Activated effector memory CD4-positive, alpha-beta T cell treated with Interleukin-2 at 50 U/mL for 16 hours (primary cell): ENCODE results near the gene SIAH2.

Source experiments
- DNase-seq: peaks from one replicate; pipeline ENCODE4 v3.0.0-alpha.2; 2020

Gene SIAH2

DNA sequence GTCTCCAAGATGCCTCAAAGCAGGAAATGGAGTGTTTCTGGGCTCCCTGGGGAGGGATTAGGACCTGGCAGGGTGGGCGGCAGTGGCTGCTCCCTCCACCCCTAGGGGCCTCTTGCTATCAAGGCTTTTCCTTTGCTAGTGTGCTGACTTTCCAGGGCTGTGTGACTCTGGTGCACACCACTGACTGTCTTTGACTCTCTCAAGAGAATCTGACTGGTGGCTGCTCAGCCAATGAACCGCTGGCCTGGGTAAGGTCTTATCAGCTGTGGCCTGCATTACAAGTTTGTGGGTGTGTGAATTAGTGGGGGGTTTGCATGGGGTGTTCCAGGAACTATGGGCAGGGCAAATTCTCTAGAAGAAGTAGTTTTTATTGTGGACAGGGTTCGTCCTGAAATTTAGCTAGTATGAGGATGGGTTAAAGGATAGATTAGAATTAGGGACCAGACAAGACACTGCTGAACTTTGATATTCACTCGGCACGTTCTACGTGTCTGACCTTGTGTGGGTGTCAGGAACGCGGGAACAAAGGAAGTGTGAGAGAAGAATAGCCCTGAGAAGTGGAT lies 29.5 kb downstream of the SIAH2 start:
- DNase-seq, result no peak

DNA sequence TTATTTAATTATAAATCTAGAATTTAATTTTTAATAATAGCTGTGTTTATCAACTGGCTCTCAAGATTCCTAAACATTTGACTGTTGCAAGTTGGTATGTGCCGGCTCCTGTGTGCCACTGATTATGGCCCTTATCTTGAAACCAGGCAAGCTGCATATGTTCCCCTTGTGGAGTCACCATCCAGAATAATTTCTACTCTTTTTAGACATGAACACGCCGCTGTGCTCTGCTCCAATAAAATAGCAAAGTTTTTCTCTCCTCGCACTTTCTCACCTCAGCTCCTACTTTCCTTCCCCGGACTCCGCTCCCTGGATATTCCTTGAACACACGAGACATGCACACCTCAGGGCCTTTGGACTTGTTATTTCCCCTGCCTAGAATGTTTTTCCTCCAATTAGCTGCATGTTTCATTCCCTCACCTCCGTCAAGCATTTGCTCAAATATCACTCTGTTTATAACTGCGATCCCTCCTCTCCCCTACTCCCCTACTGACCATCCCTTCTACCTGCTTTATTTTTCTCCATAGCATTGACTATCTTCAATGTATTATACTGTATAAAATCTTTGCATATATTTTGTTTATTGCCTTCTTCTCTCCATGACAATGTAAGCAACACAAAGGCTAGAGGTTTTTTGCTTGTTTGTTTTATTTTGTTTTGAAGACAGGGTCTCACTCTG lies 33.1 kb downstream of the SIAH2 start:
- no peak for DNase-seq

DNA sequence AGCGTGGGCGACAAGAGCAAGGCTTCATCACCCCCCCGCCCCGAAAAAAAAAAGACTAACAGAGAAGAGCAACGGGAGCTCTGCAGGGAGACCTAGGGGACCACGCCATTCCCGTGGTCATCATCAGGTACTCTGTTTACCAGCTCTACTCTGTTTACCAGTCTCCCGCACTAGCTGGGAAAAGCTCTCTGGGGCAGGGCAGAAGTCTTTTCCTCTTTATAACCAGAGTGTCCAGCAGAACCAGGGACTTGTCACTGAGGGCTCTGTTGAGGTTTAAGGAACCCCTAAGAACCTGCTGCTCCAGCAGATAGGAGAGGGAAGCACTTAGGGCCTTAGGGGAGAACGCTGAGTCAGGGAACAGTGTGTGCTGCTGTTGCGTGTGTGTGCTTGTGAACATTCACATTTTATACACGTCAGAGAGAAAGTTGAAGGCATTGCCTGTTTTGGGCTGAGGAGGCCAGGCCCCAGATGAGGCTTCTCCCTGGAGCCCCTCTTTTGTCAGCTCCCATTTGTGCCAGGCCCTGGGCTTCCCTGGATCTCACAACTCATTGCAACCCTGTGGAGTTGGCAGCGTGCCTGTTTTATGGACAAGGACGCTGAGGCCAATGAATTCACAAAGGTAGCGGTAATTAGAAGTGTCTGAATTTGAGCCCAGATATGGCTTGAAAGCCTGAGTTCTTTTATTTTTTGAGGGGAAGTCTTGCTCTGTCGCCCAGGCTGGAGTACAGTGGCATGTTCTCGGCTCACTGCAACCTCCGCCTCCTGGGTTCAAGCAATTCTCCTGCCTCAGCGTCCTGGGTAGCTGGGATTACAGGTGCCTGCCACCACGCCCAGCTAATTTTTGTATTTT lies 35.1 kb downstream of the SIAH2 start:
- DNase-seq, result no peak

DNA sequence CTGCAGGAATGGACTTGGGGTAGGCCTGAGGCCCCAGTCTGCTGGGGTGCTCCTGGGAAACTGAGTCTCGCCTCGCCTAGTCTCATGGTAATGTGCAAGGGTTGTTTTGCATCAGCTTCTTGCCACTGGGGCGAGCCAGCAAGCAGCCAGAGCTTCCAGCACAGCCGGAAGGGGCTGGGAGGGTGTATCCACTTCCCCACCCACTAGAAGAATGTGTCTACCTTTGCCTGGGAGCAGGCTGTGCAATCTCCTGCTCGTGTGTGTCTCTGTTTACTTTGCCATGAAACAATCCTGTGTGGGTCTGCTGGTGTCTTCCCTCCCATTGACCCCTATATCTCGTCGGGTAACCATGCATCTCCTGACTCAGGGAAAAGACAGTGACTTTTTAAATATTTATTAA lies 37.4 kb downstream of the SIAH2 start:
- no peak for DNase-seq

DNA sequence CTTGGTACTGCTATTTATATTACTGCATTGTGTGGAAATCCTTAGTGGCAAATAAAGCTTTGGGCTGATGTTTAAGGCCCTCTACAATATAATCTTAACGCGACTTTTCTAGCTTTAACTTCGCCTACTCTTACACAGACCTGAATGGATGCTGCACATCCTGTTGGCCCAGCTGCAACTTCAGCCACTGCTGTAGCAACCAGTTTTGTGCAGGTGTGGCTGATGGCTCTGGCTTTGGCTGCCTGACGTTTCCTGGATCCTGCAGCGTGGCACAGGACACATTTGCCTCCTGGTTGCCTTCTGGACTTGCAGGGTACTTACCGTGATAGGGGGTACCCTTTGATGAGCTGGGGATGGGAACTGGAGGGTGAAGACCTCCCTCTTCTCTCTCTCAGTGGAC lies 39.0 kb downstream of the SIAH2 start:
- DNase-seq, result no peak

DNA sequence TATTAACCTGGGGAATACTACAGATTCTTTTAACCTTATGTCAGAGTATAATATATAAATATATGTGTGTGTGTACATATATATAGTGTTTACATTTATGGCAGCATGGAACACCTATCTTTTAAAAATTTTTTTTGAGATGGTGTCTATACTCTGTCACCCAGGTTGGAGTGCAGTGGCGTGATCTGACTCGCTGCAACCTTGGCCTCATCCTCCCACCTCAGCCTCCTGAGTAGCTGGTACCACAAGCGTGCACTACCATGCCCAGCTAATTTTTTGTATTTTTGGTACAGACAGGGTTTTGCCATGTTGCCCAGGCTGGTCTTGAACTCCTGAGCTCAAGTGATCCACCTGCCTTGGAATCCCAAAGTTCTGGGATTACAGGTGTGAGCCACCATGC lies 40.7 kb downstream of the SIAH2 start:
- no peak for DNase-seq

DNA sequence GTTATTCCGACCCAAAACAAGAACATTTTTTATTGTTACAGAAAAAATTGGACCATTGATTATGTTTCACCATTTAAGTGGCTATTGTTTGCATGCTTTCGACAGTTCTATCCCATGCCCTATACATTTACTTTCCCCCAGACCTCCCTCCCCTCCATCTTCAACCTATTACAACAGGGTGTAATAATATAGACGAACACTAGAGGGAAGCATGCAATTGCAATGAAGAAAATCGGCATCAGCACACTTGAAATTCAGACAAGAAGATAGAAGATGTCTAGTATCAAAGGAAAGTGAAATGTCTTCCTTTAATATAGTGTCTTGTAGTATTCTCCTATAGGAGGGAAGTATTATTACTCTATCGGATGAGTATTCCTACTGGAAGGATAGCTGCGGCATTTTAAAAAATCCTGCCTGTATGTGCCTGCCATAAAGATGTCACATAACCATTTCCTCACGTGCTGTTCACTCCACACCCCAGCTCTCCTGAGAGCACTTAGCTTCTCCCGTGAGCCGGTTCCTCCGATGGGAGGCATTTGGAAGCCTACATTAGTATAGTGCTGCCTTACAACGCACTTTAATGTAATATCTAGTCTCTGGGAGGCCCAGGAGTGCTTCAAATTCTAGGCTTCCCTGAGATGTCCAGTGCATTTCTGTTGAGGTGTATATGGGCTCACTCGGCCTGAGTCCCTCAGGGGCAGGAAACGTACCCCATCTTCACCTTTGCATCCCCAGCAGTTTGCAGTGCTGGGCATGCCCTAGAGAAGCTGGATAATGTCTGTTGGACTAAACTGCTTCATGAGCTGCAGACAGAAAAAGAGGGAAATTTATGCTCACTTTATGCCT lies 41.5 kb downstream of the SIAH2 start:
- DNase-seq, result no peak

DNA sequence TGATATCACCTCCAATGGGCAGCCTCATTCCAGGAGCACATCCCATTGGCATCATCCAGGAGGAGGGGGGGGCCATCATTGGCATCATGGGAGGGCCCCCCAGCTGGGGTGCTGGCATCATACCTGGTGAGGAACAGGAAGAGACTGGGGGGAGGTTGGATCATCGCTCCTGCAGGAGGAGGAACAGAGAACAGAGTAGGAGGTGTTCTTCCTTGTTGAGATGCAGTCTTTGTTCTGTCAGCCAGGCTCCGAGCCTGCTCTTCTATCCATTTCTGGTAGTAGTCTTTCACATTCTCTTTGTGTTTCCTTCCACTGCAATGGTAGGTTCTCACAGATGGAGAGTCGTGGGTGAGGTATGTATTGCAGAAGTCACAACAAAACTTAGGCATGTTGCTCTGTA lies 42.5 kb downstream of the SIAH2 start:
- DNase-seq, result no peak

DNA sequence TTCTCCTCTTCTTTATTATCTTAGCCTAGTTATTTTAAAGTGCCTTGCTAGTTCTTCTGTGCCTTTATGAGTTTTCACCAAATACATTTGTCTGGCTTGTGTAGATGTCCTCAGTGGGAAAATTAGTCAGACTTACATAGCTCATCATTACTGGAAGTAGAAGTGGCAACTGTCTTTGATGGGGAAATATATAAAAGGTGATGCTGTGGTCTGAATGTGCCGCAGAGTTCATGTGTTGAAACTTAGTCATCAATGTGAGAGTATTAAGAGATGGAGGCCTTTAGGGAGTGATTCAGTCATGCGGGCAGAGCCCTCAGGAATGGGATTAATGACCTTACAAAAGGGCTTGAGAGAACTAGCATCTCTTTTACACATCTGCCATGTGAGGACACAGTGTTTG lies 52.9 kb downstream of the SIAH2 start:
- no peak for DNase-seq

DNA sequence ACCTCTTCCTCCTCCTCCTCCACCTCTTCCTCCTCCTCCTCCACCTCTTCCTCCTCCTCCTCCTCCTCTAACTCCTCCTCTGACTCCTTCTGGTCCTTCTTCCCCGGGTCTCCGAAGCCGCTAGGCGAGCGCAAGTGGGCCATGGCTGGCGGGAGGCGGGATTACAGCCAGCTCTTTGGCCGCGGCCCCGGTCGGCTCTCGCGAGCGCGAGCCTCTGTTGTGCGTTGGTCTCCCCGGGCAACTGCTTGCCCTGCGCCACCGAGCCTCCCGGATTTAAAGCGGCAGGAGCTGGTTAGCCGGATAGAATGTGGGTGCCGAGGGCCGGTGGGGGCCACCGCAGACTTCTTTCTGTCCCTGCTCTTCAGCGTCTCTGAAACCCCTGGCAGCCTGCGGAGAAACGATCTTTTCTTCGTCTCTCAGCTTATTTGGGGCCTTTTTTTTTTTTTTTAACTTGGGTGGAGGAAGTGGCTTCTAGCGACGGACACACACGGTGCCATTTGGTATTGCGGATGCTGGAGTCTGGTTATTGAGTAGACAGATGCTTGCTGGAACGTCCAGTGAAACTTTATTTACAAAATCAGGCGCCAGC lies 59.1 kb downstream of the SIAH2 start, which contains the start of gene ERICH6:
TSS of gene ERICH6 (minus strand) at position 165 of the 589 bp plus-strand sequence. CDS start at position 143, 22 bp downstream.
- peak; percentile 64 for DNase-seq

DNA sequence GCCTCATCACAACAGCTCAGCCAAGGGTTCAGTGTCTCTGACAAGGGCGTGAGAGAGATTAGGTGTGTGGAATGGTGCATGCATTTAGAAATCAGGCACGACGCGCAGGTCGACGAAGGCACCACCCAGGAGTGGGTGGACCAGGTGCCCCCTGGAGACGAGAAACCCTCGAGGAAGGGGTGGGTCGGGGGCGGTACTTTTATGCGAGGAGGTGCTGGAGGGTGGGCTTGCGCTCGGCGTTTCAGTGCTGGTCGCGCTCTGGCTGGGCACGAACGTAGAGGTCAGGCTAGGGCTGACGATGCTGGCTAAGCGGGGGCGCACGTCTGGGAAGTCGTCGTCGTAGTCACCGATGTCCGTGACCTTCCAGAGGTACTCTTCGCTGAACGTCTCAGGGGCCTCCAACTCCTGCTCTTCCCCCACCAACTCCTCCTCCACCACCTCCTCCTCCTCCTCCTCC lies 59.6 kb downstream of the SIAH2 start:
- DNase-seq, result peak; percentile 32

DNA sequence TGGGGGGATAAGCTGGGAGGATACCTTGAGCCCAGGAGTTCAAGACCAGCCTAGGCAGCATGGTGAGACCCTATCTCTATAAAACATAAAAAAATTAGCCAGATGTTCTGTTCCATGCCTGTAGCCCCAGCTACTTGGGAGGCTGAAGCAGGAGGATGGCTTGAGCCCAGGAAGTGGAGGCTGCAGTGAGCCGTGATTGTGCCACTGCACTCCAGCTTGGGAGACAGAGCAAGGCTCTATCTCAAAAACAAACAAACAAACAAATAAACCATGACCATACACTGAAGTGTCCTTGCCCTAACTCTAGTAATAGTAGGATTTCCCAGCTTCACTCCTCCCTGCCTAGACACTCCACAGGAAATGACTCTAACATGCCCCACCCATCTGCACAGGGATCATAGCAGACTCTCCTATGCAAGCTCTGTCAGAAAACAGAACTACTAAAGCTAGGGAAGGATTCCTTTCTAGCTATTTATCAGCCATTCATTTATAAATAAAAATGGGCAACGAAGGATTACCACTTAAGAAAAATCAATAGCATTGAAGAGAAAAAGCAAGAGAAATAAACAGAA lies 63.8 kb downstream of the SIAH2 start:
- no peak for DNase-seq

DNA sequence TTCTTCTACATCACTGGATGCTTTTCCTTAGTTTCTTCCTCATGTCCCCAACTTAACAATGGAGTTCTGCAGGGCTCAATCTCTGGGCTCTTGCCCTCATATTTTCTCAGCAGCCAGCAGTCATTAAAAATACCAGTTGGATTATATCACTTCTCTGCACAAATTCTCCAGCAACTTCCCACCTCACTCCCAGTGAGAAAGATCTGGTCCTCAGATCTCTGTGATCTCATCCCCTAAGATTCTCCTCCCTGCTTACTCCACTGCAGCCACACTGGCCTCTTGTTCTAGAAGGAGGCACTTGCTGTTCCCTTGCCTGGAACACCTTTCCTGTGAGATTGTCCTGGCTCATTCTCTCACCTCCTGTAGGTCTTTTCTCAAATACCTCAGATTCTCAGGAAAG lies 65.3 kb downstream of the SIAH2 start:
- no peak for DNase-seq

DNA sequence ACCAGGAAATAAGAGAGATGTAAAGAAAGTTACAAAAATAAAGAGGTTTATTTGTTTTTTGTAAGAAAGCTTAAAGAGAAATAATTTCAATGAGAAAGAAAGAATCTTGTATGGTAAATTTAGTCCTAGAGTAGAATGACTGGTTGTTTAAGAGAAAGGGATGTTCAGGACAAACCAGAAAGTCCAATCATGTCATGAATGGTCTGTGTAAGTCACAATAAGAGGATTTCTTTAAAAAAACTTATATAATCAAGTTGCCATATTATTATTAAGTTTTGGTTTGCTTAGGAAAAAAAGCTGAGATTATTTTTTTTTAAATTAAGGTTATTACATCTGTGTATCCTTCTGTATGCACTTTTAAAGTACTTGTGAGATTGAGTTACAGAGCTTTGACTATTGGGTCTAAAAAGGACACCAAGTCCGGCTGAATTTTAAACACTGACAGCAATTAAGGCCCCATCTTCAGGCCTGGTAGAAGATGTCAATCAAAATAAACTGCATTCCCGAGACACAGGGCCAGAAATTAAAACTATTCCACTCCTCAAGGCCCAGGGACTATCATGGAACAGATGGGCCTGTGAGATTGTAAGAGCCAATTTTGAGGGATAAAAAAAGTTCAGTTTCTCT lies 71.4 kb downstream of the SIAH2 start:
- no peak for DNase-seq
